GM18502 (cell line): ENCODE results near the gene PXYLP1.

Source experiments
- ATAC-seq: cut with Tn5 transposase; IDR thresholded peaks from one replicate; pipeline ENCODE4 v1.9.1; 2021; ENCODE audit warnings: mild to moderate bottlenecking; ENCODE audit not compliant: unreplicated experiment, poor library complexity

PXYLP1 gene

DNA sequence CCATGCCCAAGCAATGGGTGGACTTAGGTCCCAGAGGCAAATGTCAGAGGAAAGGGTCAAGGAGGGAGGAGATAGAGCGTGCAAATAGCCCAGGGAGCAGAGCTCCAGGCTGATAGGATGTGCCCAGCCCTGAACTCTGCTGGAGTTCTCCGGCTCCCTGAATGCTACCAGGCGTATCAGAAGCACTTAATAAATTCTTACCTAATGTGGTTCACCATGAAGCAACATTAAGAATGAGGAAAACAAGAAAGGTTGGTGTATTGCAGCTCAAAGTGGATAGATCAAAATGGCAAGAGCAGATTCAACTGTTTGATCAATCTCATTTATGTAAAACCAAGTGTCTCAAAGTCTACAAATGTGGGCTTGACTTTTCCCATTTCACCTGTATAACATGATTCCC is 38.3 kb downstream of the PXYLP1 start:
- ATAC-seq, result no peak

DNA sequence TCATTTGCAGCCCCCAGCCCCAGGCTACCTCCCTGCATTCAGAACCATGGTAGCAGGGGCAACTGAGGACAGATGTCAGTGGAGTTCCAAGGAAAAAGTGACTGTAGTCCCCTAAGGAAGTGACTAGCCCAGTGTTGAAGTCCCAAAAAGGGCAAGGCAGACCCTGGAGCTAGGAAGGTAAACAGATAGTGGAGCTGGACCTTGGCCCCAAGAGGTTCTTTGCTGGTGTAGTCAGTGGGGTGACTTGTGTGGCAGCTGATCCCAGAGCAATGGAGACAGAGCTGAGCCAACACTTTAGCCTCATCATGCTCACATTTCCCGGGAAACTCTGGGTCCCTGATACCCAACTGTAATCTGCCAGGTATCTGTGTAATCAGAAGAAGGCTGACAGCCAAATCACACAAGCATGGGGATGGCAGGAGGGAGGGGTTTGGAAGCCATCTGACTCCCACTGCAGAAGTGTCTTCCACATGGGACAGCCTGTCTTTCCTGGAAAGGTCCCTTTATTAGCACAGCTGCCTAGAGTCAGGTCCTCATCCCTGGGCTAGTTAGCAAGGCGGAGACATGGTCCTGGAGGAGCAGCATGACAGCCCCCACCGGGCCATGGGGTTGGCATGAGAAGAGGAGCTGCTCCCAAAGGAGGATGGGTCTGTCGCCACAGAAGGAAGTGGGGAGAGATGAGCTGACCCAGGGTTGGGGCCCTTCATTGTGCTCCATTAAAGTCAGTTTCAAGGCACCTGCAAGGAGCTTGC is 39.8 kb downstream of the PXYLP1 start:
- no peak for ATAC-seq

DNA sequence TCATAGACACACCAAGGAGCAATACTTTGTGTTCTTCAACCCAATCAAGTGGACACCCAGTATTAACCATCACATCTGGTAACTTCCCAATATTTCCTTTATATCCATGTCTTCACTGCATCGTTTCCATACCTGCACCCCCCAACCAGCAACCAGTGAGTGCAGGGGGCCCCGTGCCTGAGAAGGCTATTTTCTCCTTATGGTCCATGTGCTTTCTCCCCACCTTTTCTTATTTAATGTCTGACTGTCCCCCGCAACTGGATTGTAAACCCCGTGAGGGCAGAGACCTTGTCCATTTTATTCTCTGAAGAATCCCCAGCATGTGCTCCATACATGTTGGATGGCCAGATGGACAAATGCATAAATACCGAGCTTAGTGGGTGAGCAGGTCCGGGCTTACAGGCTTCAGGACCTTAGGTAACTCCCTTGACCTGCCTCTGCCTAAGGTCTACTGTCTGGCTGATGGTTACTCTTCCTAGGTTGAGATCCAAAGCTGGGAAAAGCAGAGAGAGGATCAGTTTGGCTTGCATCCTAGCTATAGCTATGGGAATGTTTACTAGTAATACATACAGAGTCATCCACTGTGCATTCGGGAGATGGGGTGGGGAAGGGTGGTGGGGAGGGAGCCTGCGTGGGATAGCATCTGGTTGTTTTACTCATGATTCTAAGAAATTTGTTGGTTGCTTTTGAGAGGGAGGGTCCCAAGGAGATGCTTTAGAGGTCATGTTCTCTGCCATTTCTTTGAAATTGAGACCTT is 41.5 kb downstream of the PXYLP1 start:
- ATAC-seq, result no peak

DNA sequence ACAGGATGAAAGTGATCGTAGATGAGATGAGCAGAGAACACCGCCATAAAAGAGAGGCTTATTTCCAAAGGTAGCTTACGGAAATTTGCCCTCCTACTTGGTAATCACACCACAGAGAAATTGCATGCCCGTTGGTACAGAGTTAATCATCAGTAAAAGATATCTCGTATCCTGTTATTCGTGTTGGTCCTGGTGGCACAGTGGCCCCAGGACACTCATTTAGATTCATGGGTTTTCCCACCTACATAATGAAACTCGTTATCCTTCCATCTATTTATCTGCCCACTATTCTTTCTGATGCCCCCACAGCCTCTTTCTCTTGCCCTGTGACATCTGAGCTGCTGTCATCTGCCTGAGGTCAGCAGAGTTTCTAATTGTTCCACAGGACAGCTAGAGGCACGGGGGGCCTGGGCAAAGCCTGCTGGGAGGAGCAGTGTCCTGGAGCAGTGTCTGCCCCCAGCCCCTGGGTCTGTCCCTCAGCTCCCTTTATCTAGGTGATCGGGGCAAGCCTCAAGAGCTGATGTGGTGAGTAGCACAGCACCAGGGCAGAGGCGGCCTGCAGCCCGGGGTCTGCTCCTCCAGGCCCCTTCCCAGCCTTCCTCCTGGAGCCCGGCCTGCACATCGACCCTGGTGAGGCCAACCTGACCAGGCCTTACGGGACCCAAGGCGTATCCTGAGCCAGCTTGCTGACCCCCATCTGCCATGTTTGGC is 42.2 kb downstream of the PXYLP1 start:
- ATAC-seq, result no peak

DNA sequence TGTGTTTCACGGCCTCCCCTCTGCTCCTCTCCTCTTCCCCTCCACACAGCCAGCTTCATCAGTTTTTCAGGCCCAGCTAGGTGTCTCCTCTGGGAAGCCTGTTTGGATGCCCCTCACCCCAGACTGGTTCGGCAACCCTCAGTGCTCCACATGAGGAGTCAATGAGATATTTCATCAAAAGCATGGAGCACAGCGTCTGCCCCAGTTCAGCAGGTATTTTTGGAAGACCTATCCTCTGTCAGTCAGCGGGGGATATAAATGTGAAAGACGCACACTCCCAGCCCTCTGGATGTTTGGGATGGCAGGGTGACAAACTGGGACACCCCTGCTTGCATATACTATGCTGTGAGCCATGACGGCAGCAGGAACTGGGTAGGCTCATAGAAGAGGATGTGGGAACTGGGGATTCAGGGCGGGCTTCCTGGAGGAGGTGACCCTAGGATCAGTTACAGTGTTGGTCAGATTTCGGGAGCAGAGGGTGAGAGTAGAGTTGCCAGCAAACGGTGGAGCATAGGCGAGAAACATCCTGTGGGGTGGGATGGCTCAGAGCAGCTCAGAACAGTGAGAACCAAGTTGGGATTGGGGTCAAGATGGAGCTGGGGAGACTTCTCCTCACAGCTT is 42.9 kb downstream of the PXYLP1 start:
- no peak for ATAC-seq

DNA sequence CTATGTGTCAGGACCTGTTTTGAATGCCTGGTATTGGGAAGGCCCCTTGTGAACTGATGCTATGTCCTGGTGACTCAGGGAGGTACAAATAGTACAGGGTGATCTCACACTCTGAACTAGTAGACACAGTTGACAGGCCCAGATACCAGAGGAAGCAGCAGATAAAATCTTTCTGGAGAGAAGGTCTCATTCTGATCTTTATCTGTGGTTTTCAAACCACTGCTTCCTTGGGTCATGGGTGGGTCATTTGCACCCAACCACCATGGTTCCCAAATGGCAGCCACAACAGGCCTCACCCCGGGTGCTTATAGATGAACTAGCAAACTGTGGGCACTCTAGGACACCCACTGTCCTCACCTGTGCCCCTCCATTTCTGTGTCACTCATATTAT is 43.4 kb downstream of the PXYLP1 start:
- ATAC-seq, result peak; percentile 71

DNA sequence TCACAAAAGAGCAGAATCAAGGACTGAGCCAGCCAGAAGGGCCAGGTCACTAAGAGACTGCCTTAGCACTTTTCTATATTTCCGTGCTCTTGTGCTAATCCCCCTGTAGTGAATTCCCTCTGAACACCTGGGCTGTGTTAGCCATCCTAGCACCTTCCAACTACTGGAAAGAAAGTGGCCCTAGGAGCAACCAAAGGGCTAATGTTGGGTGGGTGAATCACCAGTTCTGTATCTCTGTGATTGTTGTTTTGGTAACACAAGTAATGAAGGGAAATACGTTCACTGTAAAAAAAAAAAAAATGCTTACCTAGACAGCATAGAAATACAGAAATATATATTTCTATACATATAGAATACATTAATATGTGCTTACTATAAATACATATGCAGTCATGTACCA is 43.9 kb downstream of the PXYLP1 start:
- no peak for ATAC-seq

DNA sequence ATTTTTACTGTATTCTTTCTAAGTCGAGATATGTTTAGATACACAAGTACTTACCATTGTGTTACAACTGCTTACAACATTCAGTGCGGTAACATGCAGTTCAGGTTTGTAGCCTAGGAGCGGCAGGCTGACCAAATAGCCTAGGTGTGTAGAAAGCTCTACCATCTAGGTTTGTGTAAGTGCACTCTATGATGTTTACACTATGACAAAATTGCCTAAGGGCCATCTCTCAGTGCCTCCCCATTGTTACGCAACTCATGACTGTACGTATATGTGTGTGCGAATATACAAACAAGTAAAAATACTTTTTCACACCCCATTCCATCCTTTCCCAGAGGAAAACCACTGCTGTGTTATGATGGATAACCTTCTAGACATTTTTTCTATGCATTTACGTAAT is 44.3 kb downstream of the PXYLP1 start:
- ATAC-seq, result no peak

DNA sequence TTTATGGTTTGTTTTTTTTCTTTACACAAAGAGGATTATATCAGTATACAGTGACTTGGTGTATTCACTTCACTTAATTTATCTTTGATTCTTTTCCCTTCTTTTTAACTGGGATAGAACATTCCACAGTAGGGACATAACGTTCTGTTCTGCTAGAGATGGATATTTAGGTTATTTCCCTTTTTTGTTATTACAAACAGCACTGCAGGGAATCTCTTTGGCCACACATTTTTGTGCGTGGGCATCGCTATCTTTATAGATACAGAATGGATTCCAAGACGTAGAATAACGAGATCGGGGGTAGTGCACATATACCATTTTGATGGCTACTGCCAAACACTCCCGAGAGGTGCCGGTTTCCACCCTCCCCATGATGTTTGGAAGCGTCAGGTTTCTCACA is 44.8 kb downstream of the PXYLP1 start:
- ATAC-seq, result no peak

DNA sequence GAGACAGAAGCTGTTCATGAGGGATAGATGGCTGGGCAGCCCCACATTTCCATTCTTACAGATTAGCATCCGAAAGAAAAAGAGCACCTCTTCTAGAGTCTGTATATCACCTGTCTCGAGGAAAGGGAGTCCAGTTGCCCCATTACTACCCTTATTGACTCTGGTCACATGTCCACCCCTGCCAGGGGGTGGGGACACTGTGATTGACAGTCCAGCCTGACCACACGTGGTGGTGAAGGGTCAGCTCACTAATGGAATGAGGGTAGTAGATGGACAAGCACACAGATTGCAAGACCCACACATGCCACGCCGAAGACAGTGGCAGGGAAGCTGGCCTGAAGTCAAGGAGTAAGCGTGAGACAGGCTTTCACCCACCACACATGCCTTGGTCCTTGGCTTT is 45.8 kb downstream of the PXYLP1 start:
- no peak for ATAC-seq

DNA sequence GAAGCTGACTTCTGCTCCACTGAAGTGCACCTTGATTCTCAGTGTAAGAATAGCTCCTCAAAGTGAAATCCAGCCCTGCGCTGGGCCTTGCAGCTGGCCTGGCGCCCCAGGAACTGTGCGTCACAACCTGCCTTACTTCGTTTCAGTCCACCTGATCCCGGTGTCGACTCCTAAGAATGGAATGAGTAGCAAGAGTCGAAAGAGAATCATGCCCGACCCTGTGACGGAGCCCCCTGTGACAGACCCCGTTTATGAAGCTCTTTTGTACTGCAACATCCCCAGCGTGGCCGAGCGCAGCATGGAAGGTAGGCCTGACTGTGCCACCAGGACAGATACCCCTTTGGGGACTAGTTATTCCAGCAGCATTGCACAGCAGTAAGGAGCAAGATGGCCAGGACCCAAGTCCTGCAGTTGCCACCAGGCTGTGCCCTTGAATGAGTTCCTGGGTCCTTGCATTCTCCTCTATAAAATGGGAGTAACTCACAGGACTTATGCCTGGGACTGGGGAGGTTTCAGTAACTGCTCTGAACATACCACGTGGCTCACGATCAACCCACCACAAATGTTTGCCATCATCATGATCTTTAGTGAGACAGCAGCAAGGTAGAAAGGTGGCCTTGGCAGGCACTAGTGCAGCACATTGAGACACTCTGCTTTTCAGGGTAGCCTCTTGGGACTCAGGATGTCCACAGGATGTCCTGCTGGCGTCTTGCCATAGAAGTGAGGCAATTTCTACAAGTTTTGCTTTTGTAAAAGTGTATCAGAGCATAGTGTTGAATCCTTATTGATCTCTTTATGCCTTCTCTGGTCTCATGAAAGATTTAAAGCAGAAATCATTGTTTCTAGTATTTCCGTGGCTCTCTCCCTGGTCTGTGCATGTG is 46.8 kb downstream of the PXYLP1 start:
- ATAC-seq, result no peak

DNA sequence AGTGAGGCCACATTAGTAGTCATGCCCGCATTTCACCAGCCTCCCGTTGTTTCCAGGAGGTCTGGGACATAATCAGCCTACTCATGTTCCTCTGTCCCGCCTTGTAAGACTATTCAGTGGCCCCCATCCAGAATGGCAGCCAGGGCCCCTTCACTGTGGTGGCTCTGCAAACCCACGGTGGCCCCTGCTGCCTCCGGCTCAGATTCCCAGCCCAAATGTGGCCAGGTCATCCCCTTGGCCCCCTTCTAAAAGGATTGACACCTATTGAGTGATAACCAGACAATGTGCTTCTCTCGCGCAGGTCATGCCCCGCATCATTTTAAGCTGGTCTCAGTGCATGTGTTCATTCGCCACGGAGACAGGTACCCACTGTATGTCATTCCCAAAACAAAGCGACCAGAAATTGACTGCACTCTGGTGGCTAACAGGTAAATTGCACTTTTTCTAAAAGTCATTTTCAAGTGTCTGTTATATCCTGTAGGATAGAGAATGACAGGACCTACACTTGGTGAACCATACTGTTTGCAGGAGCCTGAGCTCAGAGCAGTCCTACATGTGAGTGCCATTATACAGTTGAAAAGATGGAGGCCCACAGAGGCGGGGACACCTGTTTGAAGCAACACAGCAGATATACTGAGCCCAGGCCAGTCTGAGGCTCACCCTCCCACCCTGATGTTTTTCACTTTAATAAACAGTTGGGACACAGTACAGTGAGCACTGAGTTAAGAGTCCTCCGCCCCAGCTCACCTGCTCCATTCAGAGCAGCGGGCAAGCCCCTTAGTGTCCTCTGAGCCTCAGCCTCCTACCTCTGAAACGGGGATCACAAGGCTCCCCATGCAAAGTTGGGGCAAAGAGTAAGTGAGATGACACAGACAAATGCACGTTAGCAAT is 47.7 kb downstream of the PXYLP1 start:
- peak; percentile 69 for ATAC-seq

DNA sequence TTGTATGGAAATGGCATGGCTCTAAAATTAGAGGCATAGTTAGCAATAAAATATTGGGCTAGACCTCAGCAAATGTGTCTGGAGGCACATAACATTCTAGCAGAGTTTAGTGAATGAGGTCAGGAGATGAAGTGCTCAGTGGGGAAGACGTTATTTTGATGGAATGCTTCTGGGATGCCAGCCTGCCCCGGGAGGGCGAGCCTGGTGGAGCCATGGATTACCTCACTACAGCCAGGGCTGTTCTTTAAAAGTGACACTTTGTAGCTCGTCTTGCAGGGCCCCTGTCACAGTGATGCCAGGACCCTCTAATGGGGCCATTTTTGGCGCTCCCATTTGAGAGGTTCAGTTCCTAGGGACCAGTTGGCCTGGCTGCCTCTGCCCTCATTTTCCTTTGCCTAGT is 48.5 kb downstream of the PXYLP1 start:
- ATAC-seq, result no peak

DNA sequence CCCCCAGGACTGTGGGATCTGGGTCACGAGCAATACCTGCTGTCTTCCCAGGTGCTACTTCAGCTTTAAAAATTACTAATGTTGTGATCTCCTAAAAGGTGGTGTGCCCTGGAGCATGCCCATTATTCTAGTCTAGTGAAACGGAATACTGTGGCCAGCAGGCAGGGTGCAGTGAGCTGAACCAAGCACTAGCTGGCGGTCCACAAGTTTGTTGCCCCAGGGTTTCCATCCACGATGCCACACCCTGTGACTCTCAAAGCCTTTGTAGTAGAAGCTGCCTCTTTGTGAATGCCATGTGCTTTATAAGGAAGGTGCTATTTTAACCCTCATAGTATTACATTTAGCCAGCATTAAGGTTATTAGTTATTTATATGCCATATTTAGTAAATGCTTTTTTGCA is 49.1 kb downstream of the PXYLP1 start:
- ATAC-seq, result no peak

DNA sequence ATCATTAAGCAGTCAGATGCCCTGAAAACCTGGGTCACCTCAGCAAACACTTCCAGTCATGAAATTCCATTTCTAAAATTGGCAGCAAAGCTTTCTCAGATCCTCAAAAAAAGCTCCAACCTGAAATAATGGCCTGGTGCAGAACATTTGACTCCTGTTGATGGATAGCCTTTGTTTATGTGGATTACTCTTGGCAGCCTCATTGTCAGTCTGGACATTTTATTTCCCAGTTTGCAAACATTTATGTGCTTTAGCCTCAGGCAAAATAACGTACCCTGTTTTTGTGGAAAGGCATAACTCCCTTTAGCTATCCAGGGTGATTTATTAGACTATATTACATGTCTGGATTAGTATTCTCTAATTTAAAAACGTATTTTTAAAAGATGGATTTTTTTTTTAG is 53.9 kb downstream of the PXYLP1 start:
- no peak for ATAC-seq

DNA sequence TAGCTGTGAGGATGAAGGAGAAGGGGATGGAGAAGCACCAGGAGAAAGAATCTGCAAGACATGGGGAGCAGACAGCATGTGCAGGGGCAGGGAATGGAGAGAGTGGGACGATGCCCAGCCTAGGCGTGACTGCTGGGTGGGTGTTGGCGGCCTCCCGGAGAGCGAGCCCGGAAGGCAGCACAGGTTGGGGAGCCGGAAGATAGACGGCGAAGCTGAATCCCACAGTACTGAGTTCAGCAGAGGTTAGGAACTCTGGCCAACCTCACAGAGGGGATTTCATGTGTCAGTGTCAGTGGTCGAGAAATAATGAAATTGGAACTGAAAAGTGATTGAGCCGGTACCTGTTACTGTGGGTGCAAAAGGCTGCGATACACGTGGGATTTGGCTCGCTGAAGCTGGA is 55.2 kb downstream of the PXYLP1 start:
- ATAC-seq, result no peak

DNA sequence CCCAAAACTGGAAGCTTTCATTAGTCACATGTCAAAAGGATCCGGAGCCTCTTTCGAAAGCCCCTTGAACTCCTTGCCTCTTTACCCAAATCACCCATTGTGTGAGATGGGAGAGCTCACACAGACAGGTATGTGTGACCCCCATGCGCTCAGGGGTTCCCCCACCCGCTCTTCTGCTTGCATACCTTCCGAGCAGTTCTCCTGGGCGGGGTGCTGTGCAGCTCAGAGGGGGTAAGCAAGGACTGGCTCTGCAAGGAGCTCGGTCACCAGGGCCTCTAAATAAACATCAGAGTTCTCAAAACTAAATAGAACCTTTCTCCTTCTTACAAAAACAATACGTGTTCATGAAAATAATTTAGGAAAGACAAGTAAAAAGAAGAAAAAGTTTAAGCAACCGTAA is 55.7 kb downstream of the PXYLP1 start:
- no peak for ATAC-seq

DNA sequence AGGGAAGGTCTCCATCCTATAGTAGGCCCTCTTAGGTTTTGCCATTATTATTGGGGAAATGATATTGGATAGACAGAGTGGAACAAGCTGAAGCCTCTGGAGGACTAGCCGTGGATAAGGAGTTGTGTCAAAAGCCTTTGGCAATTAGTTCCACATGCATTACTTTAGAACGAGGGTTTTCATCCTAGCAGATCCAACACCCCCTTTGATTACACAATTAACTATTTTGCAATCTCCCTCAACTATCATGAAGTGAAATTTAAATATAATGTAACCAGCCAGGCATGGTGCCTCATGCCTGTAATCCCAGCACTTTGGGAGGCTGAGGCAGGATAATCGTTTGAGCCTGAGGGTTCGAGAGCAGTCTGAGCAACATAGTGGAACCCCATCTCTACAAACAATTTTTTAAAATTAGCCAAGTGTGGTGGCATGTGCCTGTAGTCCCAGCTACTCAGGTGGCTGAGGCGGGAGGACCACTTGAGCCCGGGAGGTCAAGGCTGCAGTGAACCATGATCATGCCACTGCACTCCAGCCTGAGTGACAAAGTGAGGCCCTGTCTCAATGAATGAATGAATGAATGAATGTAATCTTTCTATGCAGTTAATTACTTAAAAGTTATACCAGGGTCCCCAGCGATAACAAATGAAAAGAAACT is 56.8 kb downstream of the PXYLP1 start:
- ATAC-seq, result no peak
